GM18873 (cell line): ENCODE data around the gene SCAMP1.

Experiments used
- ATAC-seq: cut with Tn5 transposase; IDR thresholded peaks from one replicate; pipeline ENCODE4 v1.9.1; 2021; ENCODE audit warnings: mild to moderate bottlenecking, moderate library complexity, moderate number of reproducible peaks; ENCODE audit not compliant: unreplicated experiment, low FRiP score

Gene SCAMP1

GRCh38 chr5:78490709-78491485 lies 130.5 kb downstream of the SCAMP1 start:
- no peak for ATAC-seq

GRCh38 chr5:78492224-78492623 lies 131.8 kb downstream of the SCAMP1 start:
- no peak for ATAC-seq

GRCh38 chr5:78492650-78493049 lies 132.2 kb downstream of the SCAMP1 start:
- no peak for ATAC-seq

- no peak for ATAC-seq
These were observed 135.4 kb downstream of the SCAMP1 start for GRCh38 chr5:78495800-78496199.

GRCh38 chr5:78496373-78496772 lies 136.0 kb downstream of the SCAMP1 start:
- no peak for ATAC-seq

- ATAC-seq = no peak
These were observed 137.4 kb downstream of the SCAMP1 start for GRCh38 chr5:78497573-78498533.

- no peak for ATAC-seq
These were observed 139.1 kb downstream of the SCAMP1 start for GRCh38 chr5:78499485-78499884.

- no peak for ATAC-seq
These were observed 139.6 kb downstream of the SCAMP1 start for GRCh38 chr5:78500028-78500427.

GRCh38 chr5:78500871-78501270 lies 140.5 kb downstream of the SCAMP1 start:
- ATAC-seq = no peak

GRCh38 chr5:78501411-78502352 lies 141.3 kb downstream of the SCAMP1 start:
- no peak for ATAC-seq

- ATAC-seq = no peak
These were observed 143.7 kb downstream of the SCAMP1 start for GRCh38 chr5:78503958-78504653.

GRCh38 chr5:78504704-78505677 lies 144.6 kb downstream of the SCAMP1 start:
- no peak for ATAC-seq

GRCh38 chr5:78505860-78506259 lies 145.4 kb downstream of the SCAMP1 start:
- no peak for ATAC-seq

GRCh38 chr5:78506261-78507024 lies 146.0 kb downstream of the SCAMP1 start:
- no peak for ATAC-seq

- ATAC-seq = no peak
These were observed 147.1 kb downstream of the SCAMP1 start for GRCh38 chr5:78507531-78507930.

GRCh38 chr5:78508186-78508765 lies 147.9 kb downstream of the SCAMP1 start:
- no peak for ATAC-seq

GRCh38 chr5:78509145-78509865 lies 148.9 kb downstream of the SCAMP1 start:
- ATAC-seq = no peak
